ENCODE measurements around the gene TUBB4A.

- TF ChIP-seq GATA2 (IDR thresholded peaks at IDR 0.05; ENCODE audit: low read depth, low read length), result no peak
- TF ChIP-seq GATA3 (IDR thresholded peaks at IDR 0.05; ENCODE audit: low read depth, low read length), result no peak
Measured at GRCh38 chr19:6476896-6477431, 25.1 kb downstream of the TUBB4A start.
